HepG2 (cell line): Measurements from ENCODE around the gene PRDX4.

Experiments used
- ETV5 ChIP-seq: IDR thresholded peaks from 2 replicates; pipeline ENCODE4 v1.6.1; 2018; ENCODE audit warnings: missing biosample characterization, missing genetic modification reagents, inconsistent platforms, borderline replicate concordance
- GABPB1 ChIP-seq: IDR thresholded peaks from 2 replicates; pipeline ENCODE4 v1.6.1; 2016; ENCODE audit warnings: mild to moderate bottlenecking, missing genetic modification reagents, moderate library complexity, missing compliant biosample characterization
- IRF2 ChIP-seq: IDR thresholded peaks from 2 replicates; pipeline ENCODE4 v1.6.1; 2018; ENCODE audit warnings: missing genetic modification reagents, missing compliant biosample characterization
- JUN ChIP-seq: sonication (generic); formaldehyde crosslinking; IDR thresholded peaks from 2 replicates; pipeline ENCODE4 v1.4.0; 2020; ENCODE audit warnings: mild to moderate bottlenecking, missing genetic modification reagents
- MAFG ChIP-seq: sonication (generic); formaldehyde crosslinking; IDR thresholded peaks from 2 replicates; pipeline ENCODE4 v1.5.1; 2020; ENCODE audit warnings: mild to moderate bottlenecking, missing genetic modification reagents
- PHF20 ChIP-seq: sonication (generic); formaldehyde crosslinking; IDR thresholded peaks from 2 replicates; pipeline ENCODE4 v1.5.0; 2020; ENCODE audit warnings: mild to moderate bottlenecking, missing genetic modification reagents
- PRPF4 ChIP-seq: fragments of 200-400 bp; formaldehyde crosslinking; IDR thresholded peaks from 2 replicates; pipeline ENCODE4 v1.6.1; 2016; ENCODE audit warnings: low read length, low read depth; ENCODE audit not compliant: poor library complexity, severe bottlenecking
- RAD21 ChIP-seq: fragments of 450-650 bp; formaldehyde crosslinking; IDR thresholded peaks from 2 replicates; pipeline ENCODE4 v1.5.0; 2020; ENCODE audit warnings: mild to moderate bottlenecking
- SP4 ChIP-seq: sonication (generic); formaldehyde crosslinking; IDR thresholded peaks from 2 replicates; pipeline ENCODE4 v1.8.1; 2023; ENCODE audit warnings: mild to moderate bottlenecking, missing genetic modification reagents
- TF ChIP-seq, protein P1 (sequence below): sonication (generic); formaldehyde crosslinking; IDR thresholded peaks from 2 replicates; pipeline ENCODE4 v1.8.1; 2023; ENCODE audit warnings: mild to moderate bottlenecking, inconsistent platforms, moderate library complexity, missing genetic modification reagents, borderline replicate concordance
- TF ChIP-seq, protein P2 (sequence below): sonication (generic); formaldehyde crosslinking; IDR thresholded peaks from 2 replicates; pipeline ENCODE4 v1.5.0; 2020; ENCODE audit warnings: mild to moderate bottlenecking, missing genetic modification reagents, moderate library complexity
- TF ChIP-seq, protein P3 (sequence below): sonication (generic); IDR thresholded peaks from 2 replicates; pipeline ENCODE4 v1.6.1; 2016; ENCODE audit warnings: low read depth, borderline replicate concordance
- TF ChIP-seq, protein P4 (sequence below): sonication (generic); formaldehyde crosslinking; IDR thresholded peaks from 2 replicates; pipeline ENCODE4 v1.4.0; 2020; ENCODE audit warnings: missing genetic modification reagents
- TF ChIP-seq, protein P5 (sequence below), 2 experiments: sonication (generic) in 1 of 2; formaldehyde crosslinking in 1 of 2; IDR thresholded peaks; 2 replicates each; pipeline versions ENCODE4 v1.6.1 to v1.9.0; 2014 to 2022; ENCODE audit warnings: antibody characterized with exemption in 1 of 2, borderline replicate concordance in 1 of 2, inconsistent platforms in 1 of 2, low read depth in 1 of 2, missing genetic modification reagents in 1 of 2

DNA sequence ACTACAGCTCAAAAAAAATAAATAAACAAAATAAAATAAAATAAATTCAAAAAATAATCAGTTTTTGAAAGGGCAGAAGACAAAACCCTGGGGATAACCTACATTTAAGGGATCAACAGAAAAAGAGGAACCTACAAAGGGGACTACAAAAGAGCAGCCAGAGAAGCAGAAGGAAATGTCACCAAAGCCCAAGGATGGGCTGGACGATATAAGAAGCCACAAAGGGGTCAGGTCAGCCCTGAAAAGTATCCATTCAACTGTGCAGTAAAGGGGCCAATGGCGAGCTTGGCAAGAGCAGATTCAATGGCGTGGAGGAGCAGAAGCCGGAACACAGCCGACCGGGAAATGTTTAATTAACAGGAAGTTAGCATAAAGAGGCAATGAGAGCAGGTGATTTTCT, 58.9 kb downstream of the PRDX4 start:
- TF ChIP-seq PHF20 = no peak
- no peak for TF ChIP-seq IRF2 (CRISPR knock-in tag)
- TF ChIP-seq, protein P1, sequence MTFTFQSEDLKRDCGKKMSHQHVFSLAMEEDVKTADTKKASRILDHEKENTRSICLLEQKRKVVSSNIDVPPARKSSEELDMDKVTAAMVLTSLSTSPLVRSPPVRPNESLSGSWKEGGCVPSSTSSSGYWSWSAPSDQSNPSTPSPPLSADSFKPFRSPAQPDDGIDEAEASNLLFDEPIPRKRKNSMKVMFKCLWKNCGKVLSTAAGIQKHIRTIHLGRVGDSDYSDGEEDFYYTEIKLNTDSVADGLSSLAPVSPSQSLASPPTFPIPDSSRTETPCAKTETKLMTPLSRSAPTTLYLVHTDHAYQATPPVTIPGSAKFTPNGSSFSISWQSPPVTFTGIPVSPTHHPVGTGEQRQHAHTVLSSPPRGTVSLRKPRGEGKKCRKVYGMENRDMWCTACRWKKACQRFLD = no peak
- no peak for TF ChIP-seq JUN (CRISPR knock-in tag)
- TF ChIP-seq, protein P2, sequence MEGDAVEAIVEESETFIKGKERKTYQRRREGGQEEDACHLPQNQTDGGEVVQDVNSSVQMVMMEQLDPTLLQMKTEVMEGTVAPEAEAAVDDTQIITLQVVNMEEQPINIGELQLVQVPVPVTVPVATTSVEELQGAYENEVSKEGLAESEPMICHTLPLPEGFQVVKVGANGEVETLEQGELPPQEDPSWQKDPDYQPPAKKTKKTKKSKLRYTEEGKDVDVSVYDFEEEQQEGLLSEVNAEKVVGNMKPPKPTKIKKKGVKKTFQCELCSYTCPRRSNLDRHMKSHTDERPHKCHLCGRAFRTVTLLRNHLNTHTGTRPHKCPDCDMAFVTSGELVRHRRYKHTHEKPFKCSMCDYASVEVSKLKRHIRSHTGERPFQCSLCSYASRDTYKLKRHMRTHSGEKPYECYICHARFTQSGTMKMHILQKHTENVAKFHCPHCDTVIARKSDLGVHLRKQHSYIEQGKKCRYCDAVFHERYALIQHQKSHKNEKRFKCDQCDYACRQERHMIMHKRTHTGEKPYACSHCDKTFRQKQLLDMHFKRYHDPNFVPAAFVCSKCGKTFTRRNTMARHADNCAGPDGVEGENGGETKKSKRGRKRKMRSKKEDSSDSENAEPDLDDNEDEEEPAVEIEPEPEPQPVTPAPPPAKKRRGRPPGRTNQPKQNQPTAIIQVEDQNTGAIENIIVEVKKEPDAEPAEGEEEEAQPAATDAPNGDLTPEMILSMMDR = no peak
- TF ChIP-seq, protein P3, sequence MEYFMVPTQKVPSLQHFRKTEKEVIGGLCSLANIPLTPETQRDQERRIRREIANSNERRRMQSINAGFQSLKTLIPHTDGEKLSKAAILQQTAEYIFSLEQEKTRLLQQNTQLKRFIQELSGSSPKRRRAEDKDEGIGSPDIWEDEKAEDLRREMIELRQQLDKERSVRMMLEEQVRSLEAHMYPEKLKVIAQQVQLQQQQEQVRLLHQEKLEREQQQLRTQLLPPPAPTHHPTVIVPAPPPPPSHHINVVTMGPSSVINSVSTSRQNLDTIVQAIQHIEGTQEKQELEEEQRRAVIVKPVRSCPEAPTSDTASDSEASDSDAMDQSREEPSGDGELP = no peak
- TF ChIP-seq, protein P4, sequence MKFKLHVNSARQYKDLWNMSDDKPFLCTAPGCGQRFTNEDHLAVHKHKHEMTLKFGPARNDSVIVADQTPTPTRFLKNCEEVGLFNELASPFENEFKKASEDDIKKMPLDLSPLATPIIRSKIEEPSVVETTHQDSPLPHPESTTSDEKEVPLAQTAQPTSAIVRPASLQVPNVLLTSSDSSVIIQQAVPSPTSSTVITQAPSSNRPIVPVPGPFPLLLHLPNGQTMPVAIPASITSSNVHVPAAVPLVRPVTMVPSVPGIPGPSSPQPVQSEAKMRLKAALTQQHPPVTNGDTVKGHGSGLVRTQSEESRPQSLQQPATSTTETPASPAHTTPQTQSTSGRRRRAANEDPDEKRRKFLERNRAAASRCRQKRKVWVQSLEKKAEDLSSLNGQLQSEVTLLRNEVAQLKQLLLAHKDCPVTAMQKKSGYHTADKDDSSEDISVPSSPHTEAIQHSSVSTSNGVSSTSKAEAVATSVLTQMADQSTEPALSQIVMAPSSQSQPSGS (CRISPR knock-in tag) = no peak
- no peak for TF ChIP-seq RAD21
- no peak for TF ChIP-seq ETV5 (CRISPR knock-in tag)
- no peak for TF ChIP-seq SP4 (CRISPR knock-in tag)
- TF ChIP-seq GABPB1 (CRISPR knock-in tag) = no peak
- TF ChIP-seq, protein P5, sequence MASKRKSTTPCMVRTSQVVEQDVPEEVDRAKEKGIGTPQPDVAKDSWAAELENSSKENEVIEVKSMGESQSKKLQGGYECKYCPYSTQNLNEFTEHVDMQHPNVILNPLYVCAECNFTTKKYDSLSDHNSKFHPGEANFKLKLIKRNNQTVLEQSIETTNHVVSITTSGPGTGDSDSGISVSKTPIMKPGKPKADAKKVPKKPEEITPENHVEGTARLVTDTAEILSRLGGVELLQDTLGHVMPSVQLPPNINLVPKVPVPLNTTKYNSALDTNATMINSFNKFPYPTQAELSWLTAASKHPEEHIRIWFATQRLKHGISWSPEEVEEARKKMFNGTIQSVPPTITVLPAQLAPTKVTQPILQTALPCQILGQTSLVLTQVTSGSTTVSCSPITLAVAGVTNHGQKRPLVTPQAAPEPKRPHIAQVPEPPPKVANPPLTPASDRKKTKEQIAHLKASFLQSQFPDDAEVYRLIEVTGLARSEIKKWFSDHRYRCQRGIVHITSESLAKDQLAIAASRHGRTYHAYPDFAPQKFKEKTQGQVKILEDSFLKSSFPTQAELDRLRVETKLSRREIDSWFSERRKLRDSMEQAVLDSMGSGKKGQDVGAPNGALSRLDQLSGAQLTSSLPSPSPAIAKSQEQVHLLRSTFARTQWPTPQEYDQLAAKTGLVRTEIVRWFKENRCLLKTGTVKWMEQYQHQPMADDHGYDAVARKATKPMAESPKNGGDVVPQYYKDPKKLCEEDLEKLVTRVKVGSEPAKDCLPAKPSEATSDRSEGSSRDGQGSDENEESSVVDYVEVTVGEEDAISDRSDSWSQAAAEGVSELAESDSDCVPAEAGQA (IDR thresholded peaks at IDR 0.05; ENCODE audit: low read depth) = no peak
- TF ChIP-seq, protein P5 (CRISPR knock-in tag; IDR thresholded peaks at IDR 0.05; ENCODE audit: borderline replicate concordance) = no peak
- TF ChIP-seq MAFG (CRISPR knock-in tag) = no peak
- TF ChIP-seq PRPF4 = no peak
